Measurements from ENCODE around the gene C6orf132. TPM values are rescaled to one million over a fixed set of nuclear protein-coding genes. Genes with fewer than 3 reads are reported as not detected.

The C6orf132 gene
- total RNA-seq, 1 donor from 2014 or later = not detected

DNA sequence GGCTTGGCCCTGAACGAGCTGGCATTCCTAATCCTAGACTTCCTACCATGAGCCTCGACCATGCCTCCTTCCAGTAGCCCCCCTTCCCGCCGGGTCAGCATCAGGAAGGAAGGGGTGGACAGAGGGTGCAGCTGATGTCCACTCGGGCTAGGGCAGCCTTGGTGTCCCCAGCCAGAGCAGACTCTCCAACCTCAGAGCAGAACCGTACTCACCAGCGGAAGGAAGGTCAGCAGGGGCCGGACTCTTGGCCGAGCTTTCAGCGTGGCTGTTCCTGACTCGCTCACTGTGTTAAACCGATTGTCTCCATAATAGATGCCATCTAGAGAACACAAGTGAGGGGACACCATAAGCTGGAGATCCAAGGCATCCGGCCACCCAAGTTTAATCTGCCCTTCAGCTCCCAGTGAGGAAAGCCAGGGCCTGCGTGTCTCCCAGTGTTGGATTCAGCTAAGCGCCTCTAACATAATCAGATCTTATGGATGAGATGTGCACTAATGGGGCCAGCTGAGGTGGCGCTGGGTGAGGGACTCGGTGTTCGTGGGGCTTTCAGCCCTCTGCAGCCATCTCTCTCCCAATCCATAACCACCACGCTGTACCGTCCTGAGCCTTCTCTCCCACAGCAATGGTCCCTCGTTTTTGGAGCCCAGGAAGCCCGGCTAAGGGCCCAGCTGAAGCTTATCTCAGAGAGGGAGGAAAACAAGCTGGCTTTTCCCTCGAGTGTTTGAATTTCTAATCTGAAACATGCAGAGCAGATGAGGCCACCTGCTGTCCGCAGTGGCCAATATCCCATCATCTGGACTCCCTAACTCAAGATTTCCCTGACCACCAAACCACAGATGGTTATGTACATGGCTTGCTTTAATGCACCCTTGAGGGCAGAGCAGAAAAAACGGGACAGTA lies 13.7 kb downstream of the C6orf132 start:
- H3K4me3 Mint-ChIP-seq = no peak overlapping the region
- ChIA-PET POLR2A (no interaction called here), CTCF (interaction anchor here (1.1 kb wide), 1 partner anchor 25 kb away, joined by 3 read pairs; no protein-coding TSS in a partner anchor)
- no peaks in the 10 kb centered on the region for H3K27me3 Mint-ChIP-seq
- no peak overlapping the region for H3K27ac Mint-ChIP-seq
- intact Hi-C loops (cut with micrococcal nuclease) = no loop called here
- no peaks in the 10 kb centered on the region for H3K36me3 Mint-ChIP-seq (ENCODE audit: low read depth)
- DNase-seq = no peak
- H3K9me3 Mint-ChIP-seq = no peaks in the 10 kb centered on the region
- ATAC-seq (ENCODE audit: low read depth) = no peak
- TF ChIP-seq, protein P1, sequence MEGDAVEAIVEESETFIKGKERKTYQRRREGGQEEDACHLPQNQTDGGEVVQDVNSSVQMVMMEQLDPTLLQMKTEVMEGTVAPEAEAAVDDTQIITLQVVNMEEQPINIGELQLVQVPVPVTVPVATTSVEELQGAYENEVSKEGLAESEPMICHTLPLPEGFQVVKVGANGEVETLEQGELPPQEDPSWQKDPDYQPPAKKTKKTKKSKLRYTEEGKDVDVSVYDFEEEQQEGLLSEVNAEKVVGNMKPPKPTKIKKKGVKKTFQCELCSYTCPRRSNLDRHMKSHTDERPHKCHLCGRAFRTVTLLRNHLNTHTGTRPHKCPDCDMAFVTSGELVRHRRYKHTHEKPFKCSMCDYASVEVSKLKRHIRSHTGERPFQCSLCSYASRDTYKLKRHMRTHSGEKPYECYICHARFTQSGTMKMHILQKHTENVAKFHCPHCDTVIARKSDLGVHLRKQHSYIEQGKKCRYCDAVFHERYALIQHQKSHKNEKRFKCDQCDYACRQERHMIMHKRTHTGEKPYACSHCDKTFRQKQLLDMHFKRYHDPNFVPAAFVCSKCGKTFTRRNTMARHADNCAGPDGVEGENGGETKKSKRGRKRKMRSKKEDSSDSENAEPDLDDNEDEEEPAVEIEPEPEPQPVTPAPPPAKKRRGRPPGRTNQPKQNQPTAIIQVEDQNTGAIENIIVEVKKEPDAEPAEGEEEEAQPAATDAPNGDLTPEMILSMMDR (IDR thresholded peaks at IDR 0.05) = no peak
- H3K4me1 Mint-ChIP-seq = no peaks in the 10 kb centered on the region

DNA sequence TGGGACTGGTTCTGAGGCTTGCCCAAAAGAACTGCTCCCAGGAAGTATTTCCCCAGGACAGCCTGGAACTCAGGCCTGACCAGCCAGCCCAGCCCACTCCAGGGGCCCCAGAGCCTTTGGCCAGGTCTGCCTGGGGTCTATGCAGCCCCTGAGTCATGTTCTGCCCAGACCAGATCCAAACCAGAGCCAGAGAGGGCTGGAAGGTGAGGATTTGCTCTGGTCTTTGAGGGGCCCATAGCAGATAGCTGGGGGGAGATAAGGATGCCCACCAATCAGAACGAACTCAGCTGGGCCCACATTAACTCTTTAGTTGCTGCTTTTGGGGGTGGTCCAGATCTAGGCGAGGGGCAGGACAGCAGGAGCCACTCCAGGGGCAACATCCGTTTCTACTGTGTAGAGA lies 16.8 kb downstream of the C6orf132 start:
- Mint-ChIP-seq H3K4me3 (no peak overlapping the region), H3K27ac (no peak overlapping the region), H3K36me3 (ENCODE audit: low read depth) (no peaks in the 10 kb centered on the region), H3K9me3 (no peaks in the 10 kb centered on the region), H3K4me1 (no peaks in the 10 kb centered on the region), H3K27me3 (no peaks in the 10 kb centered on the region)
- ChIA-PET CTCF (no interaction called here), POLR2A (no interaction called here)
- ATAC-seq (ENCODE audit: low read depth) (no peak), DNase-seq (no peak)
- intact Hi-C loops (cut with micrococcal nuclease) = no loop called here
- TF ChIP-seq, protein P1 (IDR thresholded peaks at IDR 0.05) = no peak

DNA sequence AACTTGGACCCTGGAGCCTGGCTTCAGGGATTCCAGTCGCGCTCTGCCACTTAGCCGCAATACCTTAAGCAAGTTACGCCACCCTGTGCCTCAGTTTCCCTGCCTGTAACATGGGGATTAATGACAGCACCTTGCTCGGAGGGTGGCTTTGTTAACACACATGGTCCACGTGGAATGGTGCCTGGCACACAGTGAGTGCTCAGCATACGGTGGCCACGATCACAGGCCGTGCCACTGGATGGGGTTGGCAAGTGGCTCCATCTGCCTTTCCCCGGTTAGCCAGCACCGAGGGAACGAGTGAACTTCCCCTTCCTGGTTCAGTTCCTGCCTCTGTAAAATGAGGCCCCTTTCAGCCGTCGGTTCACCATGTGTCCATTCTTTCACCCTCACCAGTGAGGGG lies 17.2 kb downstream of the C6orf132 start:
- CTCF ChIA-PET = no interaction called here
- H3K36me3 Mint-ChIP-seq (ENCODE audit: low read depth) = no peaks in the 10 kb centered on the region
- intact Hi-C loops (cut with micrococcal nuclease) = no loop called here
- H3K9me3 Mint-ChIP-seq = no peaks in the 10 kb centered on the region
- no peaks in the 10 kb centered on the region for H3K27me3 Mint-ChIP-seq
- H3K4me3 Mint-ChIP-seq = no peak overlapping the region
- POLR2A ChIA-PET = no interaction called here
- DNase-seq = no peak
- no peak for ATAC-seq (ENCODE audit: low read depth)
- no peaks in the 10 kb centered on the region for H3K4me1 Mint-ChIP-seq
- TF ChIP-seq, protein P1 (IDR thresholded peaks at IDR 0.05) = no peak
- H3K27ac Mint-ChIP-seq = no peak overlapping the region

DNA sequence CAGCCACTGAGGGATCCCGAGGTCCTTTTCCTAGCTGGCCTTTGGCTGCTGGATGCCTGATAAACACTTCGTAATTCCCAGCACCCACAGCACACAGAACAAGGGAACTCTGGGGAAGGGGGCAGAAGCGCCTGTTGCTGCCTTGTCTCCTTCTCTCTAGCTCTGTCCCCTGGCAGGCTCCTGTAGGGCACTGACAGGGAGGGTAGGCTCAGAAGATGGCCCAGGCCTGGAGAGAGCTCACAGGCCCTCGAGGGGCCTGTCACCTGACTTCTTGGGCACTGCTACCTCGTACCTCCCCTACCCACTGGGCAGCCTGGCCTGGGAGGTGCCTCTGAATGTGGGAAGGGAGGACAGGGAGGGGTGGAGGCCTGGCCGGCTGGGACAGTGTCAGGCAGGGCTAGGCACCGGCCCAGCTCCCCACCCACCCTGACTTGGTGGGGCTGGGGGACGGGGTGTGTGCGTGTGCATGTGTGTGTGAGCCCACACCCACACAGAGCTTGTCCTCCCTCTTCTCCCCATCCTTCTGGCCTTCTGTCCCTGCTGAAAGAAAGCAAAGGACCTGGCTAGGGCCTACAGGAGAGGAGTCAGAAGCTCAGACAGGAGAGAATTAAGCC lies 18.1 kb downstream of the C6orf132 start:
- Mint-ChIP-seq H3K4me1 (no peaks in the 10 kb centered on the region), H3K36me3 (ENCODE audit: low read depth) (no peaks in the 10 kb centered on the region), H3K9me3 (no peaks in the 10 kb centered on the region), H3K27ac (no peak overlapping the region), H3K27me3 (no peaks in the 10 kb centered on the region), H3K4me3 (no peak overlapping the region)
- DNase-seq = no peak
- ATAC-seq (ENCODE audit: low read depth) = no peak
- ChIA-PET POLR2A (no interaction called here), CTCF (no interaction called here)
- TF ChIP-seq, protein P1 (IDR thresholded peaks at IDR 0.05) = no peak
- intact Hi-C loops (cut with micrococcal nuclease) = no loop called here

DNA sequence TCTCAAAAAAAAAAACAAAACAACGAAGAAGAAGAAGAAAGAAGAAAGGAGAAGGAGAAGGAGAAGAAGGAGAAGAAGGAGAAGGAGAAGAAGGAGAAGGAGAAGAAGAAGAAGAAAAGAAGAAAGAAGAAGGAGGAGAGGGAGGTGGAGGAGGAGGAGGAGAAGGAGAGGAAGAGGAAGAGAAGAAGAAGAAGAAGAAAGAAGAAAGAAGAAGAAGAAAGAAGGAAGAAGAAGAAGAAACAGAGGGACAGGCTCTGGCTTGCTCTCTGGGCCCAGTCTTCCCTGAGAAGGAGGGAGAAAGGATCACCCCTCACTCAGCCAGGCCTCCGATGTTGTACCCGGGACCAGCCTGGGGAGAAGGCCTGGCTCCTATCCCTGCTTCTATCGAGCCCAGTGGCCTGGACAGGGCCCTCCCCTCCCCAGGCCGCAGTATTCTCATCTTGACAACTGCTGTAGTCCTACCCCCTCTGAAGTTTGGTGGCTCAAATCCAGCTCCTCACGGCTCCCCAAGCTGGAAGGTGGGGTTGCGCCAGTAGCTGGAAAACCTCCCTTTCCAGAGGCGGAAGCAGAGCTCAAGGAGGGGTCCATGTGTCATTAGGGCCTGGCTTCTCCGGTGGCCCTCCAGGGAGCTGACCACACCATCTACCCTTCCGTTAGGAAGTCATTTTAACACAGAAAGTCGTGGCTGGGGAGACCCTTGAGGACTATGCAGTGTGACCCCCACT lies 18.9 kb downstream of the C6orf132 start:
- ChIA-PET CTCF (no interaction called here), POLR2A (no interaction called here)
- no peaks in the 10 kb centered on the region for H3K4me1 Mint-ChIP-seq
- TF ChIP-seq, protein P1 (IDR thresholded peaks at IDR 0.05) = no peak
- H3K27ac Mint-ChIP-seq = no peak overlapping the region
- H3K27me3 Mint-ChIP-seq = no peaks in the 10 kb centered on the region
- H3K9me3 Mint-ChIP-seq = no peaks in the 10 kb centered on the region
- ATAC-seq (ENCODE audit: low read depth) = no peak
- H3K36me3 Mint-ChIP-seq (ENCODE audit: low read depth) = no peaks in the 10 kb centered on the region
- no peak overlapping the region for H3K4me3 Mint-ChIP-seq
- no peak for DNase-seq
- intact Hi-C loops (cut with micrococcal nuclease) = no loop called here

Data from activated B cell treated with CpG ODN at 0.5 μM for 24 hours (primary cell).